ENCODE results near the gene TRMT6. TPM values are rescaled to one million over a fixed set of nuclear protein-coding genes. Genes with fewer than 3 reads are reported as not detected.

The TRMT6 gene
- total RNA-seq, 2 experiments from 2014 or later, result 8.1 TPM

- H3K4me1 Mint-ChIP-seq (ENCODE audit: low read depth), result no peaks in the 10 kb centered on the region
- H3K36me3 Mint-ChIP-seq (ENCODE audit: low read depth), result peaks cover 13% of the 10 kb centered on the region
- CTCF ChIA-PET, result no interaction called here
- no peaks in the 10 kb centered on the region for H3K4me1 ChIP-seq (ENCODE audit: insufficient read depth, low read length)
- no peaks in the 10 kb centered on the region for H3K27me3 ChIP-seq (ENCODE audit: control insufficient read depth in 1 of 2, insufficient read depth in 2 of 2, low read length in 2 of 2)
- H3K4me3 Mint-ChIP-seq, result no peak overlapping the region
- H3K27ac ChIP-seq (ENCODE audit: low read depth in 1 of 2, low read length in 2 of 2), result no peak overlapping the region
- ATAC-seq (ENCODE audit: poor library complexity), result peak; percentile 48
- H3K27ac Mint-ChIP-seq, result no peak overlapping the region
- H3K9me3 ChIP-seq (ENCODE audit: control insufficient read depth in 1 of 2, insufficient read depth in 1 of 2, low read length in 2 of 2), result no peaks in the 10 kb centered on the region
- peaks cover 5% of the 10 kb centered on the region for H3K36me3 ChIP-seq (ENCODE audit: insufficient read depth, low read length)
- no peaks in the 10 kb centered on the region for H3K27me3 Mint-ChIP-seq
- intact Hi-C loops (cut with DNase I, micrococcal nuclease), result loop anchor here in 1 of 2 experiments (5.0 kb wide), 1 partner anchor 407 kb away; no protein-coding TSS in a partner anchor
- DNase-seq, result peak in 4 of 14 experiments; percentile 14 to 28 (median 18)
- H3K9me3 Mint-ChIP-seq, result no peaks in the 10 kb centered on the region
- no peak overlapping the region for H3K4me3 ChIP-seq (ENCODE audit: low read length)
- TF ChIP-seq CTCF (IDR thresholded peaks at IDR 0.05), result no peak
- POLR2A ChIA-PET, result no interaction called here
These were observed 16.4 kb downstream of the TRMT6 start for GRCh38 chr20:5933802-5934436.

DNA sequence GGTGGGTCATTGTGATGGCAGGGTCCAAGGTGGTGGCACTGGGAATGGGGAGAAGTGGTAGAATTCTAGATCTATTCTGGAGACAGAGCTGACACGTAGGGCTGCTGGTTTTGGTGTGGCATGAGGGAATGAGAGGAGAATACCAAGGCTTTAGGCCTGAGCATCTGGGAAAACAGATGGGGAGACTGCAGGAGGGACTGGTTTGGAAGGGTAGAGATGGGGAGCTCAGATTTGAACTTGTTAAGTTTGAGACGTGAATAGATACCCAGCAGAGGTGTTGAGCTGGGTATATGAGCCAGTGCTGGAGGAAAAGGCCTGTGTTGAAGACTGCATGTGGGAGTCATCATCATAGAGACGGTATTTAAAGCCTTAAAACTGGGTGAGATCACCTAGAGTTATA lies 17.5 kb downstream of the TRMT6 start:
- Mint-ChIP-seq H3K27me3 (no peaks in the 10 kb centered on the region), H3K27ac (no peak overlapping the region)
- no peak for ATAC-seq (ENCODE audit: poor library complexity)

GRCh38 chr20:5931411-5931810 lies 18.9 kb downstream of the TRMT6 start:
- intact Hi-C loops (cut with DNase I, micrococcal nuclease), result loop anchor here in 1 of 2 experiments (5.0 kb wide), 1 partner anchor 404 kb away; no protein-coding TSS in a partner anchor
- no peak for TF ChIP-seq CTCF (IDR thresholded peaks at IDR 0.05)
- H3K27me3 ChIP-seq (ENCODE audit: control insufficient read depth in 1 of 2, insufficient read depth in 2 of 2, low read length in 2 of 2), result peaks cover 0 to 2% of the 10 kb centered on the region in 2 experiments
- no peaks in the 10 kb centered on the region for H3K4me1 ChIP-seq (ENCODE audit: insufficient read depth, low read length)
- Mint-ChIP-seq H3K4me1 (ENCODE audit: low read depth) (no peaks in the 10 kb centered on the region), H3K9me3 (no peaks in the 10 kb centered on the region), H3K36me3 (ENCODE audit: low read depth) (no peaks in the 10 kb centered on the region), H3K27ac (no peak overlapping the region), H3K4me3 (no peak overlapping the region), H3K27me3 (peaks cover 3% of the 10 kb centered on the region)
- CTCF ChIA-PET, result no interaction called here
- no peak overlapping the region for H3K4me3 ChIP-seq (ENCODE audit: low read length)
- no peaks in the 10 kb centered on the region for H3K9me3 ChIP-seq (ENCODE audit: control insufficient read depth in 1 of 2, insufficient read depth in 1 of 2, low read length in 2 of 2)
- POLR2A ChIA-PET, result no interaction called here
- no peak for DNase-seq
- H3K36me3 ChIP-seq (ENCODE audit: insufficient read depth, low read length), result no peaks in the 10 kb centered on the region
- no peak overlapping the region for H3K27ac ChIP-seq (ENCODE audit: low read depth in 1 of 2, low read length in 2 of 2)
- no peak for ATAC-seq (ENCODE audit: poor library complexity)

More for the DNA sequence above, 17.5 kb downstream of the TRMT6 start:
- no peak for TF ChIP-seq CTCF (IDR thresholded peaks at IDR 0.05)
- intact Hi-C loops (cut with DNase I, micrococcal nuclease), result loop anchor here in 1 of 2 experiments (5.0 kb wide), 1 partner anchor 405 kb away; no protein-coding TSS in a partner anchor
- Histone ChIP-seq H3K4me3 (ENCODE audit: low read length) (no peak overlapping the region), H3K27me3 (ENCODE audit: control insufficient read depth in 1 of 2, insufficient read depth in 2 of 2, low read length in 2 of 2) (peaks cover 0 to 2% of the 10 kb centered on the region in 2 experiments), H3K36me3 (ENCODE audit: insufficient read depth, low read length) (no peaks in the 10 kb centered on the region), H3K4me1 (ENCODE audit: insufficient read depth, low read length) (no peaks in the 10 kb centered on the region), H3K9me3 (ENCODE audit: control insufficient read depth in 1 of 2, insufficient read depth in 1 of 2, low read length in 2 of 2) (no peaks in the 10 kb centered on the region), H3K27ac (ENCODE audit: low read depth in 1 of 2, low read length in 2 of 2) (no peak overlapping the region)
- Mint-ChIP-seq H3K36me3 (ENCODE audit: low read depth) (peaks cover 2% of the 10 kb centered on the region), H3K9me3 (no peaks in the 10 kb centered on the region), H3K4me1 (ENCODE audit: low read depth) (no peaks in the 10 kb centered on the region), H3K4me3 (no peak overlapping the region)
- CTCF ChIA-PET, result no interaction called here
- POLR2A ChIA-PET, result no interaction called here
- DNase-seq, result no peak
